T-helper 2 cell treated with Interferon-gamma antibody and Interleukin-4, amounts not matched to agents 100 ng/mL and 5 ng/mL, for 36 hours (primary cell): ENCODE measurements around the gene GRID1. TPM values are rescaled to one million over a fixed set of nuclear protein-coding genes. Genes with fewer than 3 reads are reported as not detected.

ENCODE experiments used
- intact Hi-C: fragments of 100-400 bp; cut with micrococcal nuclease; formaldehyde crosslinking; loops from one replicate; pipeline ENCODE4 v1.15.1; 2023
- total RNA-seq: library from RNA; stranded (reverse); gene quantifications from 2 replicates; pipeline ENCODE4 v1.2.3, GENCODE V29; 2022

GRID1 gene
- total RNA-seq, 1 donor from 2014 or later = not detected

DNA sequence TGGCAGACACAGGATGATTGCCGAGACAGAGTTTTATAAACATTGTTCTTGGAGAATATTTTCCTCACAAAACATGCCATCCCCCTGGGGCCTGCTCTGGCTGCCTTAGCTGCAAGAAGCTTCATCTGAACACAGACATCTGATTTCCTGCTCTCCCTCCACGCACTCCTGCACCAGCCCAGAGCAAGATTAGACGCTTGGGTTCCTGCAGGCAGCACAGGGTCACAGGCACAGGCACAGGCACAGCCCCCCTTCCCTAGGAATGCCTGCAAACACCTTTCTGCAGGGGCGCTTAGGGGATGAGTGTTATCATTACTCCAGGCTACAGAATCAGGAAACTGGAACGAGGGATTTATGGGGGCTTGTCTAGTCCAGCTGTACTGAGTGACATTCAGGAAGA, 450.3 kb downstream of the GRID1 start:
- intact Hi-C loops = no loop called here

- intact Hi-C loops = no loop called here
These were observed 451.2 kb downstream of the GRID1 start for GRCh38 chr10:85915245-85915846.

DNA sequence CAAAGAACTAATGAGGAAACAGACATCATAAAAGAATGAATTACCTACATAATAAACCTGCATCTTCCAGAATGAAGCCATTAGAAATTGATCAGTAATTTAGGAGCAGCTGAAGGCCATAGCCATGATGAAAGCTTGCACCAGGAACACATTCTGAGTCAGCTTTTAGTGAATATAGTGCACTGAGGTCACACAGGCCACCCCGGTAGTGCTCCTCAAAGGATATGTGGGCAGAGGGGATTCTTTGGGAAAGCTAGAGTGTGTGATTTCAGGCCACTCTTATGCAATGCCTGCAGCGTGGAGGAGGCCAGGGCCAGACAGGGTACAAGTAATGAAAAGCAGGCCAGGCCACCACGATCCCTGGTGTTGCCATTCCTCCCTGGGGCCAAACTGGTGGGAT, 451.9 kb downstream of the GRID1 start:
- intact Hi-C loops = no loop called here

DNA sequence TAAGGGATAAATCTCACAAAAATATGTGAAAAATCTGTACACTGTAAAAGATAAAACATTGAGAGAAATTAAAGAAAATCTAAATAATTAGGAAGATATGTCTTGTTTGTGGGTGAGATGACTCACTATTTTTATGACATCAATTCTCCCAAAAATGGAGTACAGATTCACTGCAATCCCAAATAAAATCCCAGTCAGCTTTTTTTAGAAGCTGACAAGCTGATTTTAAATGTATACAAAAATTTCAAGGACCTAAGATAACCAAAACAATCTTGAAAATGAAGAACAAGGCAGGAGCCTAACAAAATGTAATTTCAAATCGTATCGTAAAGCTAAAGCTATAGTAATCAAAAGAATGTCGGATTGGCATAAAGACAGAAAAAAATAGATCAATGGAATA, 458.1 kb downstream of the GRID1 start:
- intact Hi-C loops = no loop called here

GRCh38 chr10:85902051-85902450, 464.5 kb downstream of the GRID1 start:
- intact Hi-C loops = no loop called here

DNA sequence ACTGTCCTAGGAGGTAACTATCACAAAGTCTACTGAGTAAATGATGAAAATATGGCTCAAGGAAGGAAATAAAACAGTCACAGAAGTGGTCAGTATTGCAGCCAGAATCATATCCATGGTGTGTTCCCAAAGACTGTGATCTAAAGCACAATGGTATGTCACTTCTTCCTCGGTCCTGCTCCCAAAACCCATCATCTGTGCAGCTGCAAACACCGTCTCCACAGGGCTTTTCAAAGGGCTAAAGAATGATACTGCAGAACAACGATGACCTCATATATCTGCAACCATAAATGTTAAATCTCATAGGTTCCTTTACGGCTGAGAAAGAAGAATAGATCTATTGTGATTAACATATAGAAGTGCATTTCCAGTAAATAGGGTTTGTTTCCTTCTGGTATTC, 465.0 kb downstream of the GRID1 start:
- intact Hi-C loops = no loop called here

DNA sequence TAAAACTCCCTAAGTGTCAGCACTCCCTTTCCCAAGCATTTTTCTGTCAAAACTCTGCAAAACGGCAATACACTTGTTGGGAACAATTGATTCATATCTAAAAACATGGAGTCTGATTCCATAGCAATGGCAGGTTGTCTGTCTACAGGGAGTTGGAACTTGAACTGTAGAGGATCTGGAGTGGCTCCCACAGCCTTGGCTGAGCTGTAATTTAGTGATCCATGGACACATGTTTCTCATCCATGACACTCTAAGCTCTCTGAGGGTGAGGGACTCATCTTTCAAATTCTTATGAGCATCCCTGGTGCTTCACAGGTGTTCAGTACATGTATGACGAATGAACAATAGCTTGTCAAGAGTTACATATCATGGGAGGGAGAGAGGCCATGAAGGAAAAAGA, 466.1 kb downstream of the GRID1 start:
- intact Hi-C loops = no loop called here

GRCh38 chr10:85900061-85900460, 466.5 kb downstream of the GRID1 start:
- intact Hi-C loops = no loop called here

GRCh38 chr10:85891472-85891871, 475.1 kb downstream of the GRID1 start:
- intact Hi-C loops = no loop called here

DNA sequence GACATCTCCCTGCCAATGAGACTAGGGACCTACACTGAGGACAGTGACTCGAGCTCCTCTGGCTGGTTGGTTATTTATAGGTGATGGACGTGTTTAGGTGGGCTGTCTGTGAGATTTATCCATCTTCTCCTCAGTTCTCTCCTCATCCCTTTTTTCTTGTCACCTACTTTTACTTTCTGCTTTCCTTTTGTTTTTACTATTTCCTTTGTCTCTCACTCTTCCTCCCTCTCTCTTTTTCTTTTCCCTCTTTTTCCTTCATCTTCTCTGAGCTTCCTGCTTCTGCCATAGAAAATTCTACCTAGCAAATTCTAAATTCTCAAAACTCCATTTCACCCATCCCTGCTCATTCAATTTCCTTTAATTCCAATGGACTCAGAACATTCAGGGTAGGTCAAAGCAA, 478.0 kb downstream of the GRID1 start:
- intact Hi-C loops = no loop called here

DNA sequence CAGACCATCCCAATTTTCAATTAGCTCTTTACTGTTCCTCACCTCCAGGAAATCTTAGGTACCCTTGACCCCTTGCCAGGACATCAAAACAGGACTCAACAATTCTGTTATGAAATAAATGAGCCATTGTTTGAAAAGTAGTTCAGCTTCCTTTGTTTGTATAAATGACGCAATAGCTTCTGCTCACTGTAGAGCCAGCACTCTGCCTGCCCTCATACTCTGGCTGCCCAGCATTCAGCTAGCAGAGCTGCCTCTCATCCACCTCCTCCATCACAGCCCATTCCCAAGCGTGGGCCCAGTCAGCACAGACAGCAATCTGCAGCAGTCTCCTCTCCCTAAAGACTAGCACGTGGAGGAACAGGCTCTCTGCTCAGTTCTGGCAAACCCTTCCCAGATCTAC, 478.6 kb downstream of the GRID1 start:
- intact Hi-C loops = no loop called here

DNA sequence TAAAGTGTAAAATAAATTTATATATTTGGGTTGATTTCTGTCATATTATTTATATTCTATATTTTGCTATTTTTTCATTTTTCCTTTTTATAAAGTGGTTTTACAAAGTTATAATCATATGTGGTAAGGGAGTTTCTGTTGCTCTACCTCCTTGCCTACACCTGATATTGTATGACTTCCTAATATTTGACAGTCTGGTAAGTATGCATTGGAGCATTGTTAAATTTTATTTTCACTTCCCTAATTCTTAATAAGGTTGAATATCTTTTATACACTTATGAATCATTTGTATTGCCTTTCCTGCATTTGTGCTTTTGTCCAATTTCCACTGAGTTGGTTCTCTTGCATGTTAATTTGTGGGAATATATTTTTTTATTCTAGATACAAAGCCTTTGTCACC, 492.4 kb downstream of the GRID1 start:
- intact Hi-C loops = no loop called here

- intact Hi-C loops = no loop called here
These were observed 493.5 kb downstream of the GRID1 start for GRCh38 chr10:85873063-85873462.

- intact Hi-C loops = no loop called here
These were observed 497.7 kb downstream of the GRID1 start for GRCh38 chr10:85868627-85869499.

DNA sequence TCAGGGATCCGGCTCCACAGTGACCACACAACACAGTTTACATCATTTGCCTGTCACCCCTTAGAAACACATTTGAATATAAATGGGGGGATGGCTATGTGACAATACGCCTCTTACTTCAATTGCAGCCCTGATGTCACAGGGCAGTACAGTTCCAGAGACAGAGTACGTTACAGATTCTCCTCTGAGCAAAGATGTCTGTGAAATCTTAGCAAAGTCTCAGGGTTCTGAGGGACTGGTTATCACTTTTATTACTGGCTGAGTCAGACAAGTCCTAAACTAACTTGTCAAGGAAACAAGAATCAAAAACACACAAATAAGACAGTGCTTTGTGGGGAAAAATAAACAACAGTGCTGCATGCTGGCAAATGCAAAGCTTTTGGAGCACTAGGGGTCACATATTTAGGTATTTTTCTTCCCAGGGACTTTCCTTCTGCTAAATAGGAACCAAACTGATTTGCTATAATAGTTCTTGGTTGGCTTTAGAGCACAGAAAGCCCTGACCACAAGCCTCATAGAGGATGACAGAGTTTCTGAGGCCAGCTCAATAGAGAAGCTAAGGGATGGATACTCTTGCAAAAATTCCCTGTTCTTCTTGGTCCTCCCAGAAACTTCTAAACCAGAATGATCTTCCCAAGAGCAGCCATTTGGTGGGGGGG, 501.6 kb downstream of the GRID1 start:
- intact Hi-C loops = no loop called here

GRCh38 chr10:85864173-85864549, 502.4 kb downstream of the GRID1 start:
- intact Hi-C loops = no loop called here

DNA sequence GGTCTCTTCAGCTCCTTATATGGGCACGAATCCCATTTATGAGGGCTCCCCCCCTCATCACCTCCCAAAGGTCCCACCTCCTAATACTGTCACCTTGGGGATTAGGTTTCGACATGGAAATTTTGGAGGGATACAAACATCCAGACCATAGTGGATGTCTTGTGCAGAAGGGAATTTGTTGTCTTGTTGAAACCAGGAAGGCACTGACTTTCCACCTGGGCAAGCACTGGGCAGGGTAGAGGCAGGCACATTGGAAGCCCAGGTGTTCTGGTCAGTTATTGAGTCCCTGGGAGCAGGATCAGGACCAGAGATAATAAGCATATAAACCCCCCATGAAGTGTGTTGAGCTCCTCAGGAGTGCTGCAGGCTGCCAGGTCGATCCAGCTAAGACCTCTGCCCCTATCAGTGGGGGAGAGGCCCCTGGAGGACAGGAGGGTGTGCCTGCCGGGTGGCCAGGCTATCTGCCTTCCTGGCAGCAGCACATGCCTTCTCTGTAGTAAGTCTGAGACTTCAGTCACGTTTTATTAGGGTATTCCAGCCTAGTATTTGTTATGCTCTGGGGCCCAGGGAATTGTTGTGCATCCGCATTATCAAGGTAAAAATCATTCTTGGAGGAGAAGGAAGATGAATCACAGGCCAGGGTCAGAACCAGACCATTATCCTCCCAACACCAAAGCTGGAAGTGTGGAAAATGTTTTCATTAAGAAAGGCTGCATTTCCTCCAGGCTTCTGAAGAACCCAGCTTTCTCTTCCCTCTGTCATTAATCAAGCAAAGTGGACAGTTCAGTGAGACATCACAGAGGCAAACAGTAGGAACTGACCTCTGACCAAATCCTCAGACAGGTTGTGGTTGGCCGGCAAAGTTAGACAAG, 503.1 kb downstream of the GRID1 start:
- intact Hi-C loops = no loop called here

DNA sequence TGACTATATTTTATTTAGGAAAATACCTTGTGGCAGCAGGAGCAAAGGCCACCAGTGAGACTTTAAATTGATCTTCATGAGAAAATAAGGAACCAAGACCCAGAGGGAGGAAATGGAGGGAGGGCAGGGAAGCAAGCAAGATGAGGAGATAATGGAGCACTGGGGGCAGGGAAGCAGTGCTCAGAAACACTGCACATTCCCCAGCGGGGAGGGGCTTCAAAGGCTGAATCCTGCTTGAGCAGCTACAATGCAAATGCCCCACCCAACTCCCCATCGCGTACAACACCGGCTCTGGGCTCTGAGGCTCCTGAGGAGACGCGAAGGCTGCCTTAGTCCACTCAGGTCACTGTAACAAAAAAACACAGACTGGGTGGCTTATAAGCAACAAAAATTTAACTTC, 503.8 kb downstream of the GRID1 start:
- intact Hi-C loops = no loop called here

DNA sequence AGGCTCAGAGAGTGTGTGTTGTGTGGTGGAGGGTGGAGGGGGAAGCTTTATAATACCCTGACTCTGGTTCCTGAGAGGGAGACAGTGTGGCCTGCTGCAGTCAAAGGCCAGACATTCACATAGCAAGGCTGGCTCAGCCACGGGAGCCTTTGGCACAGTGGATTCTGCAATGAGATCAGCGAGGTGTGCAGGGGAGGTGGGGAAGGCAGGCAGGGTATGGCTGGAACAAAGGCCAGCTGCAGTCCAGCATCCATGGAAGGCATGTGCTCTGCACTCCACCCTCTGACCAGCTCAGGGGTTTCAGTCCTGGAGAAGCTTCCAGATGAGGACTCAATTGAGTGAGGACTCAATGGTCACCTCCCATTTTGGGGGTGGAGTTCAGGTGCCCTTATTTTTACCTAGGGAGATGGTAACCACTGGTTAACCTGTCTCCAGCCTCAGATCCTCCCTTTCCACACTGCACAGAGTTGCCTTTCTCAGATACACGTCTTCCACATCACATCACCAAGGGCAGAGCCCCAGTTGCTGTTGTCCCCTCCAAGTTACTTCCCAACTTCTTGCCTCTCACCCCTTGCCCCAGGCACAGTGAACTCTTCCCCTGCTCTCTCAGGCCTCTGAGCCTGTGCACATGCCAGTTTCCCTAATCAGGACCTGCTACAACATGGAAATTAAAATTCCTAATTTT, 504.9 kb downstream of the GRID1 start:
- intact Hi-C loops = no loop called here

GRCh38 chr10:85859859-85860258, 506.7 kb downstream of the GRID1 start:
- intact Hi-C loops = no loop called here
